Amniotic epithelial cell (primary cell): ENCODE results near the gene BAK1.
"Not testable (repeated sequence)": the region's sequence is repeated elsewhere in the genome, so short reads cannot be mapped to it uniquely, and the experiment has no call there.

Source experiments
- DNase-seq: peaks from one replicate; pipeline ENCODE4 v3.0.0-alpha.2; 2010; ENCODE audit warnings: low read depth

Gene BAK1

DNA sequence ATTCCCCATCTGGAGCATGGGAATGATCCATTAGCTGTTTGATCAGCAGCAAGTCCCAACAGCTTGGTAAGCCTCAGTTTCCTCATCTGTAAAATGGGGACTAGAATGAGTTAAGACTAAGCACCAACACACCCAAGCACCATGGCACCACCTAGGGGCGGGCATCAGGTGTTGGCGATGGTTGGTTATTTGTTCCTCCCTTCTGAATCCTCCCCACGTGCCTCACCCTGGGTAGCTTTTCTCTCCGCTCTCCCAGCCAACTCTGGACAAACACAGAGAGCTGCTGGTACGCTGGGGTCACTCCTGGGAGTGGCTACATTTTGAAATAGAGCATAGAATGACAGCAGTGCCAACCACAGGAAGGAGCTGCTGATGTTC lies 27.7 kb upstream of the BAK1 start:
- no peak for DNase-seq

DNA sequence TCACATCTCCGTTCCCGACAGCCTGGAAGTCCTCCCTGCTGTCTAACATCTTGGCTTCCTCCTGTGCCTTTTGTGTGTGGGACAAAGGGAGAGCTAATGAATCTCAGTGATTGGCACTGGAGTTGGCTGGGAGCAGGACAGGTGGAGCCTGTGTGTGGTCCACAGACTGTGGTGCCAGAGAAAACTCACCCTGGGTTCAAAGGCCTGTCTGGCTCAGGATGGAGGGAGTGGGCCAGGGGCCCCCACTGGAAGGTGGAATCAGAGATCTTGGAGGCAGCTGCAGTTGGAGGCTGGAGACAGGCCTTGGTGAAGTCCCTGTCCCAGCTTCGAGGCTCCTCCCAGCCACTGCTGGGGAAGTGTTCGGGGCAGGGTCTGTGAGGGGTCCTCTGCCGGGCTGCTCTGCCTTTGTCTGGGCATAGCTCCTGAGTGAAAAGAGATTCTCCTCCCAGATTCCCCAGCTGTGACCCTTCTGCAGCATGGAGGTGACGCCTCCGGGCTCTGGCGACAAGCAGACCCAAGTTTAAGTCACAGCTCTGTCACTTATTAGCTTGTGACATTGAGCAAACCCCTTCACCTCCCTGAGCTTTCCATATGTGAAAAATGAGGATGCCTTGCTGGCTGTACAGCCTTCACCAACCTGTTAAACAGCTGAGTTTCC lies 27.2 kb upstream of the BAK1 start:
- no peak for DNase-seq

DNA sequence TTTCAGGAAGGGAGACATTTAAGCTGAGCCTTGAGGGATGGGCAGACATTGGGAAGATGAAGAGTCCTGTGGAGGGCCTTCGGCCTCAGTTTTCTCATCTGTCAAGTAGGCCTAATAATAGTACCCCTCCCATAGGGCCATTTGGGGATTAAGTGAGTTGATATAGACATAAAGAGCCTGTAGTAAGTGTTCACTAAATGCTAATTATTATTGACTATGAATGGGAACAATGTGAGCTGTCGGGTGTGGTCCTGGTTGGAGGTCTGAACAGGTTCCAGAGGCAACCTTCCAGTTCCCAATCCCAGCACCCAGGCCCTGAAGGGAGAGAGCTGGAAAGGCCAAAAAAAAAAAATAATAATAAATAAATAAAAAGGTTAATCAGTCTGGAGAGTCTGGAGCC lies 26.6 kb upstream of the BAK1 start:
- DNase-seq = no peak

GRCh38 chr6:33604941-33605854 lies 25.1 kb upstream of the BAK1 start:
- DNase-seq = no peak

DNA sequence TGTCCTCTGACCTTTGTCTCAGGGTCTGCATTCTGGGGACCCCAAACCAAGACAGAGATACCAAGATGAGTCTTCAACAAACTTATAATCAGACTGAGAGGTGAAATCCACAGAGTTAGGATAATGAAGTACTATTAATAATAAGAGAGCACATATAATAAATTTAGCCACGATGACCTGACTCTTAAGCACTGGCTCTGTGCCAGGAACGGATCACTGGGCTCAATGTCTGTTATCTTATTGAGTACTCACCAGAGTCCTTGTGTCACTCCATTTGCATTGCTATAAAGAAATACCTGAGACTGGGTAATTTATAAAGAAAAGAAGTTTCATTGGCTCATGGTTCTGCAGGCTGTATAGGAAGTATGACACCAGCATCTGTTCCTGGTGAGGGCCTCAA lies 22.1 kb upstream of the BAK1 start:
- DNase-seq = no peak

DNA sequence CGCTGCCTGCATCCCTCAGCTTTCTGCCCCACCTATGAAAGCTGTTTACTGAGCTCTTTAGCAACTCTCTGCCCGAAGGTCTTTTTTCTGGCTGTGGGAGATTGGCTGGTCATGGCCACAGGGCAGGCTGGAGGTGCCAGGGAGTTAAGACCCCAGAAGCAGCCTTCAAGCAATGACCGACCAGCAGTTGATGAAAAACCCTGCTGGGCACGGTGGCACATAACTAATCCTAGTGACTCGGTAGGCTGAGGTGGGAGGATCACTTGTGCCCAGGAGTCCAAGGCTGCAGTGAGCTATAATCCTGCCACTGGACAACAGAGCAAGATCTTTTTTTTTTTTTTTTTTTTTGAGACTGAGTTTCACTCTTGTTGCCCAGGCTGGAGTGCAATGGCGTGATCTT lies 20.7 kb upstream of the BAK1 start:
- no peak for DNase-seq

GRCh38 chr6:33599413-33599938 lies 19.4 kb upstream of the BAK1 start:
- no peak for DNase-seq

DNA sequence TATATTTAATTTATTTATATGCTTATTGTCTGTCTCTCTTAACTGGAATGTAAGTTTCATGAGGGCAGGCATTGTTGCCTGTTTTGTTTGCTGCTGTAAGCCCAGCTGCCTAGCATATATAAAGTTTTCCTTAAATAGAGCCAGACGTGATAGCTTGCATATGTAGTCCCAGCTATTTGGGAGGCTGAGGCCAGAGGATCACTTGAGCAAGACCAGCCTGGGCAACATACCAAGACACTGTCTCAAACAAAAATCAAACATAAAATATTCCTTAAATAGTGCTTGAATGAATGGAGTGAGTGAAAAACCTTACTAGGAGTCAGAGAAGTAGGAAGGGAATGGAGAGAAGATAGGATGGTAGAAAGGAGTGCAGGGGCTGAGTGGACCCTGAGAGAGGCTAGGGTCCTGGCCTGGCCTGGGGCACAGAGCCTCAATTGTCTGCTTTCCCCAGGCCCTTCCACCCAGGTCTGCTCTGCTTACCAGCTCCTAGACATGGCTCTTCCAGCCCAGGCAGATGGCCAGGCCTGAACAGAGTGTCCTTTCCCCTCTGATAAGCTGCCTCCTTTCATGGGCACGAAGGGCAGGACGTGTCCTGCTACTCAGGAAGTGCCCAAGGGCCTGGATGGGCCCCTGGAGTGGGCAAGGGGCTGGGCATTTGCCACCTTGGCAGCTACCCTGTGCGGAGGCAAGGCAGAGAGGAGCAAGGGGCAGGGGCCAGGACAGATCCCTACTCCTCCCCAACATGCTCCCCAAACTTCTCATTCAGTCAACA lies 17.7 kb upstream of the BAK1 start:
- DNase-seq = no peak

DNA sequence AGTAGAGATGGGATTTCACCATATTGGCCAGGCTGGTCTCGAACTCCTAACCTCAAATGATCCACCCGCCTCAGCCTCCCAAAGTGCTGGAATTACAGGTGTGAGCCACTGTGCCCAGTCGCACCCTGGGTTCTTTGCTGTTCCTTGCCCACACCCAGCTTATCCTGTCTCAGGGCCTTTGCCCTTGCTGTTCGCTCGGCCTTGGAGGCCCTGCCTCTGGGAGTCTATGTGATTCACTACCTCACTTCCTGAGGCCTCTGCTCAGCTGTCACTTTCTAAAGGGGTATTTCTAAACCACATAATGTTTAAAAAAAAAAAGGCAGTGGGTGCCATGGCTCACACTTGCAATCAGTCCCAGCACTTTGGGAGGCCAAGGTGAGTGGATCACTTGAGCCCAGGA lies 16.8 kb upstream of the BAK1 start:
- DNase-seq = not testable (repeated sequence)

GRCh38 chr6:33595001-33595846 lies 15.1 kb upstream of the BAK1 start:
- no peak for DNase-seq

- no peak for DNase-seq
Measured at GRCh38 chr6:33593414-33593727, 13.3 kb upstream of the BAK1 start.

DNA sequence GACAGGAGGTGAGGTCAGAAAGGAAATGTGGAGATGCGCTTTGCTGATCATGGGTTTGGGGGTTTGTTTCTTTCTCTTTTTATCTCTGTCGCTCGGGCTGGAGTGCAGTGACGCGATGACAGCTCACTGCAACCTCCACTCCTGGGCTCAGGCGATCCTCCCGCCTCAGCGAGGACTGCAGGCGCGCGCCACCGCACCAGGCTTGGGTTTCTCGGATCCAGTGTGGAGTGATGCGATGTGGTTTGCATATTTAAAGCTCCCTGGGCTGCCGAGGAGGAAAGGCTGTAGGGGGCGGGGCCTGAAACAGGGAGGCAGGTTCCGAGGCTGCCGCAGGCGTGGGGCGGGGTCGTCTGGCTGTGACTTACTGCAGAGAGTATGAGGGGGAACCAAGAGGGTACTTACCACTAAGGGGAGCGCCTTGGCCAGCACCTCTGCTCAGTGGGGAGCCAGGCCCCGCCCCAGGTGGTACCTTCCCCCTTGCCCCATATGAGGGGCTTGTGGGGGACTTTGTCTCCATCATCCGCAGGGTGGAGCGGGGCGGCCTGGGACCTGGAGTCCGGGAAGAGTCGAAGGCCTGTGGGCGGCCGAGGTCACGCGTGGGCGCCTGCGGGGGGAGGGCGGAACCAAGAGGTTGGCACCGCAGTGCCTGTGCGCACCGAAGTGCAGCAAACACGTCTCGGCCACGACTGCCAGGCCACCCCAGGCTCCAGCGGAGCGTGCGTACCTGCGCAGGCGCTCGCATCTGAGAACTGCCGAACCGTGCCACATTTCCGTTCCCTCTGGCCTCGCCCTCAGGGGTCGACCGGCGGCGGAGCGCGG lies 12.7 kb upstream of the BAK1 start:
- DNase-seq = no peak

GRCh38 chr6:33592280-33592594 lies 12.2 kb upstream of the BAK1 start:
- no peak for DNase-seq

DNA sequence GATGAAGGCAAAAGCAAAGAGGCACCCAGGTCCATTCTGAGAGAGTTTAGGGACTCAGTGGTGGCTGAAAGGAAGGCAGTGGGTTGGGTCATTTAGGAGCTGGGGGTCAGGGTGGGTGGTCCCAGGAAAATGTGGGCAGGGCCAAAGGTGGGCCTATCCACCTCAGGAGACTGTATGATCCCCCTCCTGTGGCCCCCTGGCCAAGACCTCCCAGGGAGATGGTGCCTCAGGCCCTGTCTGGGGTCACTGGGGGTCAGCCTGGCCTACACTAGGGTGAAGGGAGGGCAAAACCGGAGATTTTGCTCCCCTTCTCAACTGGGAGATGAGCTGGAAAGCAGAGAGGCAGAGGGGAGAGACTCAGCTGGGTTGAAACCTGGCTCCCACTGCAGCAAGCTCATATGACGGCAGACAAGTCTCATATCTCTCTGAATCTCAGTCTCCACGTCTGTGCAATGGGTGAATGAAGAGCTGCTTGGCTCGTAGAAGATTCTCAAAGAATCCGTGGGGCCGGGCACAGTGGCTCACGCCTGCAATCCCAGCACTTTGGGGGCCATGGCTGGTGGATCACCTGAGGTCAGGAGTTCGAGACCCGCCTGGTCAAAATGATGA lies 11.5 kb upstream of the BAK1 start:
- no peak for DNase-seq

DNA sequence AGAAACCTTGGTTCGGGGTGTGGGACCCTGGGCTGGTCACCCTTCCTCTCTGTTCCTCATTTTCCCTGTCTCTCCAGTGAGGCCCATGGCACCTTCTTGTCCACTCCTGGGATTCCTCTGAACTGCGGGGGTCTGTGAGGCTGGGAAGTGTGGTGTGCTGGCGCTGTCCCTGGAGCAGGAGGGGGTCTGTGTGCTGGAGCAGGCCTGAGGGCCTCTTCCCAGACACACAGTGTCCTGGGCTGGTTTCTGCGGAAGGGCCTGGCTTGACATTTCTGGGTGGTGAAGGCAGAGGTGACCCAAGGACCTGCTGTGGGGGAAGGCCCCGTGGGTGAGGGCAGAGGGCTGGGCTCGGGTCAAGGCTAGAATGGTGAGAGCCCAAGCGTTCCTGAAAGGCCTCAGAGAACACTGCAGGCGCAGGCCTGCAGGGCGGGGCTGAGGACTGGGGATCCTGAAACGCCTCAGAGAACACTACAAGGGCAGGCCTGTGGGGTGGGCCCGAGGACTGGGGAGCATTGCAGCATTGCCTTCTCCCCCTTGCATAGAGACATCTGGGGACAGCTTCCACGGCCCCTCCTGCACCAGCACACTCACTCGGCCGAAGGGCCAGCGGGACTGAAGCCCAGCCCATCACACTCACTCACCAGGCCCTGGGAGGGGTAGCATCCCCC lies 10.6 kb upstream of the BAK1 start:
- no peak for DNase-seq

- DNase-seq = peak; percentile 78
Measured at GRCh38 chr6:33589731-33590530, 9.9 kb upstream of the BAK1 start.

DNA sequence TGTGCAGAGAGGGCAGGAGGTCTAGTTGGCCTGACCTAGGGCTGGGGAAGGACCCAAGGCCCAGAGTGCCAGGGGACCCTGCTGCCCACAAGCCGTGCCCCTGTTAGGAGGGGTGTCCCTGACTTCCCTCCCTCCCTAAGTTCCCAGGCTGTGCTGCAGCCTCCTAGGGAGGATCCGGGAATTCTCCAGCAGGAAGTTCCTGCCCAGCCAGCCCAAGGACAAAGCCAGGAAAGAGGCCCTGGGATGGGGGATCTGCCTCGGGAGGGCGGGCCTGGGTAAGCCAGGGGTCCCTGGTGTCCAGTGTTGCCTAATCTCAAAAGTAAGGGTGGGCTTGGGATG lies 9.3 kb upstream of the BAK1 start:
- no peak for DNase-seq

DNA sequence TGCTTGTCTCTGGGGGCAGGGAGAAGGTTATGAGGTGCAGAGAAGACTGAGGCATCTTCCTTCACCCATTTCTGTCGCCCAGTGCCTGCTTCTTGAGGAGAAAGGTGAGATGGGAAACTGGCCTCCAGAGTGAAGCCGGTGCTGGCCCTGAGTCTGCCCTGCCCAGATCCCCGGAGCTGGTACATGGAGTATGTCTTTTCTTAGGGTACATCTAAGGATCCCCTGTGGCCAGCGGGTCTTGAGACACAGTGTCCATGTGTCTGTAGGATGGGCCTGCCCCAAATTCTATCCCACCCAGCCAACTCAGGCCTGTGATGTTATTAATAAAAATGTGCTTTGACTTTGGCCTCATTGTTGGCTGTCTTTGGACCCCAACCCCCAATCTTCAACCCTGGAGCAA lies 8.8 kb upstream of the BAK1 start:
- no peak for DNase-seq

- DNase-seq = no peak
Measured at GRCh38 chr6:33587529-33587928, 7.5 kb upstream of the BAK1 start.
